Heart left ventricle (tissue), 13 donors: ENCODE measurements around the gene PPT2.

Experiments
- CTCF ChIP-seq, 12 donors: fragments of 200-600 bp; sonication (generic) in 4 of 12; IDR thresholded peaks; one replicate each; pipeline versions ENCODE4 v1.5.0 to v1.8.0; 2018 to 2022; ENCODE audit warnings: antibody characterized with exemption in 12 of 12, mild to moderate bottlenecking in 5 of 12
- POLR2A ChIP-seq, 2 donors: fragments of 450-650 bp; IDR thresholded peaks; one replicate each; pipeline ENCODE4 v1.6.1; 2017; ENCODE audit warnings: antibody characterized with exemption in 2 of 2, mild to moderate bottlenecking in 2 of 2, moderate library complexity in 2 of 2
- donor health status: ischemic (EF 13 %, LVEDD 7.1; RV severe dilation, severe dysfunction).
- donor health status: DM: no; HTN: yes; CAD: no.
- donor health status: DM: no; HTN: no; CAD: no.
- donor health status: ischemic (EF 25% LVEDD 6.9; RV normal size, moderate dysfunction).
- donor health status: ischemic (EF 25% LVEDD 5.7; RV mildly dilated, moderate dysfunction).
- donor health status: ischemic (EF 35%, LVEDD 5.7; RV mildly dilated, moderate dysfunction).
- donor health status: nonischemic (EF 11% LVEDD 7.7; RV severe dilation, severe dysfunction).
- donor health status: DM: yes; HTN: yes; CAD: no.
- donor health status: PGD.
- donor health status: ischemic (EF 29% LVEDD 5.4; RV normal size, mild dysfunction).
- donor health status: nonischemic (EF 23%, LVEDD 6.1; RV moderate dilation, normal function).

- TF ChIP-seq CTCF (IDR thresholded peaks at IDR 0.05) (no peak), POLR2A (IDR thresholded peaks at IDR 0.05) (no peak)
These were observed 48.5 kb upstream of the PPT2 start for GRCh38 chr6:32105433-32105832.
